ENCODE measurements around the gene CARNS1. TPM values are rescaled to one million over a fixed set of nuclear protein-coding genes. Genes with fewer than 3 reads are reported as not detected.

CARNS1 gene
- total and polyA plus RNA-seq, 9 of the 15 experiments (the other 6 are each of a cell fraction or from before 2014, with no cell fraction given) = 0.01 to 0.18 (median 0.06) TPM; not detected in 3

DNA sequence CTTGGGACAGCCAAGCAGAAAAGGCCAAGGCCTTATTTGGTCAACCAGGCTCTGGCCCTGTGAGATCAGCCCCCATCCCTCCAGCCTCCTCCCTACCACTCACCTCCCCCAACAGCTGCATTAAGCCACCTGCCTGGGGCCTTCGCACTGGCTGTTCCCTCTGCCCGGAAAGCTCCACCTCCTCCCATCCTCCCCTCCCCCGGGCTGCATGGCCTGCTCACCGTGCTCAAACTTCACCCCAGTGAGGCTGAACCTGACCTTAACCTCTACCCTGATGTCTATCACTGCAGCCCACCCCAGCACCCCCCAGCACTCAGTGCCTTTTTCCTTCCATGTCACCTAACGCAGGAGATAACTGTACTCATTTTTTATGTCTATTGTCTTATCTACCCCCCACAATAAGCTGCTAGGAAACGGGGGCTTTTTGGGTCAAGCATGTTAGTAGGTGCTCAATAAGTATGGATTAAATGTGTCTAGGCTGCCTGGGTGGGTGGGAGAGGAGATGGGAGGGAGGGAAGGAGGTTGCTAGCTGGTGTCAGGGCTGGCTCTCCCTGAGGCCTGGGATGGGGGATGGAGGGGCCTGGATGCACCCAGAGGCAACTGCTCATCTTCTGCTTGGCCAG lies 21.1 kb downstream of the CARNS1 start (continued):
- TF ChIP-seq KDM1A (IDR thresholded peaks at IDR 0.05) = peak in 1 of 2 experiments; percentile 62; a peak in 3 of 4 replicates
- TF ChIP-seq, protein P1, sequence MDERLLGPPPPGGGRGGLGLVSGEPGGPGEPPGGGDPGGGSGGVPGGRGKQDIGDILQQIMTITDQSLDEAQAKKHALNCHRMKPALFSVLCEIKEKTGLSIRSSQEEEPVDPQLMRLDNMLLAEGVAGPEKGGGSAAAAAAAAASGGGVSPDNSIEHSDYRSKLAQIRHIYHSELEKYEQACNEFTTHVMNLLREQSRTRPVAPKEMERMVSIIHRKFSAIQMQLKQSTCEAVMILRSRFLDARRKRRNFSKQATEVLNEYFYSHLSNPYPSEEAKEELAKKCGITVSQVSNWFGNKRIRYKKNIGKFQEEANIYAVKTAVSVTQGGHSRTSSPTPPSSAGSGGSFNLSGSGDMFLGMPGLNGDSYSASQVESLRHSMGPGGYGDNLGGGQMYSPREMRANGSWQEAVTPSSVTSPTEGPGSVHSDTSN (CRISPR knock-in tag; IDR thresholded peaks at IDR 0.05; ENCODE audit: low read depth) = no peak
- TF ChIP-seq, protein P1 (tag; conservative IDR thresholded peaks at IDR 0.05; ENCODE audit: low read depth) = 0 out of 2 replicates have a peak, but pooled peaks have one; percentile 11
- TF ChIP-seq, protein P2, sequence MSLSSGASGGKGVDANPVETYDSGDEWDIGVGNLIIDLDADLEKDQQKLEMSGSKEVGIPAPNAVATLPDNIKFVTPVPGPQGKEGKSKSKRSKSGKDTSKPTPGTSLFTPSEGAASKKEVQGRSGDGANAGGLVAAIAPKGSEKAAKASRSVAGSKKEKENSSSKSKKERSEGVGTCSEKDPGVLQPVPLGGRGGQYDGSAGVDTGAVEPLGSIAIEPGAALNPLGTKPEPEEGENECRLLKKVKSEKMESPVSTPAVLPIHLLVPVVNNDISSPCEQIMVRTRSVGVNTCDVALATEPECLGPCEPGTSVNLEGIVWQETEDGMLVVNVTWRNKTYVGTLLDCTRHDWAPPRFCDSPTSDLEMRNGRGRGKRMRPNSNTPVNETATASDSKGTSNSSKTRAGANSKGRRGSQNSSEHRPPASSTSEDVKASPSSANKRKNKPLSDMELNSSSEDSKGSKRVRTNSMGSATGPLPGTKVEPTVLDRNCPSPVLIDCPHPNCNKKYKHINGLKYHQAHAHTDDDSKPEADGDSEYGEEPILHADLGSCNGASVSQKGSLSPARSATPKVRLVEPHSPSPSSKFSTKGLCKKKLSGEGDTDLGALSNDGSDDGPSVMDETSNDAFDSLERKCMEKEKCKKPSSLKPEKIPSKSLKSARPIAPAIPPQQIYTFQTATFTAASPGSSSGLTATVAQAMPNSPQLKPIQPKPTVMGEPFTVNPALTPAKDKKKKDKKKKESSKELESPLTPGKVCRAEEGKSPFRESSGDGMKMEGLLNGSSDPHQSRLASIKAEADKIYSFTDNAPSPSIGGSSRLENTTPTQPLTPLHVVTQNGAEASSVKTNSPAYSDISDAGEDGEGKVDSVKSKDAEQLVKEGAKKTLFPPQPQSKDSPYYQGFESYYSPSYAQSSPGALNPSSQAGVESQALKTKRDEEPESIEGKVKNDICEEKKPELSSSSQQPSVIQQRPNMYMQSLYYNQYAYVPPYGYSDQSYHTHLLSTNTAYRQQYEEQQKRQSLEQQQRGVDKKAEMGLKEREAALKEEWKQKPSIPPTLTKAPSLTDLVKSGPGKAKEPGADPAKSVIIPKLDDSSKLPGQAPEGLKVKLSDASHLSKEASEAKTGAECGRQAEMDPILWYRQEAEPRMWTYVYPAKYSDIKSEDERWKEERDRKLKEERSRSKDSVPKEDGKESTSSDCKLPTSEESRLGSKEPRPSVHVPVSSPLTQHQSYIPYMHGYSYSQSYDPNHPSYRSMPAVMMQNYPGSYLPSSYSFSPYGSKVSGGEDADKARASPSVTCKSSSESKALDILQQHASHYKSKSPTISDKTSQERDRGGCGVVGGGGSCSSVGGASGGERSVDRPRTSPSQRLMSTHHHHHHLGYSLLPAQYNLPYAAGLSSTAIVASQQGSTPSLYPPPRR (CRISPR knock-in tag; IDR thresholded peaks at IDR 0.05; ENCODE audit: borderline replicate concordance) = no peak
- no peak for TF ChIP-seq ZKSCAN1 (IDR thresholded peaks at IDR 0.05; ENCODE audit: low read depth, low read length)
- no peak for TF ChIP-seq TEAD1 (CRISPR knock-in tag; IDR thresholded peaks at IDR 0.05)
- no peak for TF ChIP-seq ATF1 (CRISPR knock-in tag; IDR thresholded peaks at IDR 0.05)
- no peak for TF ChIP-seq ATF1 (tag; IDR thresholded peaks at IDR 0.05)
- peak; percentile 74 for TF ChIP-seq LCOR (CRISPR knock-in tag; IDR thresholded peaks at IDR 0.05)
- 0 out of 2 replicates have a peak, but pooled peaks have one; percentile 34 for TF ChIP-seq THRAP3 (IDR thresholded peaks at IDR 0.05; ENCODE audit: borderline replicate concordance)
- TF ChIP-seq, protein P3, sequence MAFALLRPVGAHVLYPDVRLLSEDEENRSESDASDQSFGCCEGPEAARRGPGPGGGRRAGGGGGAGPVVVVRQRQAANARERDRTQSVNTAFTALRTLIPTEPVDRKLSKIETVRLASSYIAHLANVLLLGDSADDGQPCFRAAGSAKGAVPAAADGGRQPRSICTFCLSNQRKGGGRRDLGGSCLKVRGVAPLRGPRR (CRISPR knock-in tag; IDR thresholded peaks at IDR 0.05) = no peak
- TF ChIP-seq, protein P4, sequence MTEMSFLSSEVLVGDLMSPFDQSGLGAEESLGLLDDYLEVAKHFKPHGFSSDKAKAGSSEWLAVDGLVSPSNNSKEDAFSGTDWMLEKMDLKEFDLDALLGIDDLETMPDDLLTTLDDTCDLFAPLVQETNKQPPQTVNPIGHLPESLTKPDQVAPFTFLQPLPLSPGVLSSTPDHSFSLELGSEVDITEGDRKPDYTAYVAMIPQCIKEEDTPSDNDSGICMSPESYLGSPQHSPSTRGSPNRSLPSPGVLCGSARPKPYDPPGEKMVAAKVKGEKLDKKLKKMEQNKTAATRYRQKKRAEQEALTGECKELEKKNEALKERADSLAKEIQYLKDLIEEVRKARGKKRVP (CRISPR knock-in tag; IDR thresholded peaks at IDR 0.05) = 0 out of 2 replicates have a peak, but pooled peaks have one; percentile 9
- no peak for TF ChIP-seq XRCC4 (IDR thresholded peaks at IDR 0.05; ENCODE audit: extremely low read depth, insufficient read depth, insufficient read length)
- TF ChIP-seq, protein P5, sequence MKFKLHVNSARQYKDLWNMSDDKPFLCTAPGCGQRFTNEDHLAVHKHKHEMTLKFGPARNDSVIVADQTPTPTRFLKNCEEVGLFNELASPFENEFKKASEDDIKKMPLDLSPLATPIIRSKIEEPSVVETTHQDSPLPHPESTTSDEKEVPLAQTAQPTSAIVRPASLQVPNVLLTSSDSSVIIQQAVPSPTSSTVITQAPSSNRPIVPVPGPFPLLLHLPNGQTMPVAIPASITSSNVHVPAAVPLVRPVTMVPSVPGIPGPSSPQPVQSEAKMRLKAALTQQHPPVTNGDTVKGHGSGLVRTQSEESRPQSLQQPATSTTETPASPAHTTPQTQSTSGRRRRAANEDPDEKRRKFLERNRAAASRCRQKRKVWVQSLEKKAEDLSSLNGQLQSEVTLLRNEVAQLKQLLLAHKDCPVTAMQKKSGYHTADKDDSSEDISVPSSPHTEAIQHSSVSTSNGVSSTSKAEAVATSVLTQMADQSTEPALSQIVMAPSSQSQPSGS (CRISPR knock-in tag; IDR thresholded peaks at IDR 0.05) = no peak

All from K562 (cell line).